Measurements from ENCODE around the gene NTSR1.

The NTSR1 gene

GRCh38 chr20:62759981-62760431 is 51.4 kb downstream of the NTSR1 start:
- FAIRE-seq, result no peak

DNA sequence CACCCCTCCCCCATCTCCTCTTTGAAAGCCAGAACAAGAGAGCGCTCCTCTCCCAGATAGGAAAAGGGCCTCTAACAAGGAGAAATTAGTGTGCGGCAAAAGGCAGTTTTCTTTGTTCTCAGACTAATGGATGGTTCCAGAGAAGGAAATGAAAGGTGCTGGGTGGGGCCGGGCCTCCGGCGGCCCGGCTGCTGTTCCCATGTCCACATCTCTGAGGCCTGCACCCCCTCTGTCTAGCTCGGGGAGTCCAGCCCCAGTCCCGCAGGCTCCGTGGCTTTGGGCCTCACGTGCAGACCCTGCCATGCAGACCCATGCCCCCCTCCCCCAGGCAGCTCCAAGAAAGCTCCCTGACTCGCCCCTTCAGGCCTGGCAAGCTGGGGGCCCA is 51.8 kb downstream of the NTSR1 start:
- FAIRE-seq, result no peak

DNA sequence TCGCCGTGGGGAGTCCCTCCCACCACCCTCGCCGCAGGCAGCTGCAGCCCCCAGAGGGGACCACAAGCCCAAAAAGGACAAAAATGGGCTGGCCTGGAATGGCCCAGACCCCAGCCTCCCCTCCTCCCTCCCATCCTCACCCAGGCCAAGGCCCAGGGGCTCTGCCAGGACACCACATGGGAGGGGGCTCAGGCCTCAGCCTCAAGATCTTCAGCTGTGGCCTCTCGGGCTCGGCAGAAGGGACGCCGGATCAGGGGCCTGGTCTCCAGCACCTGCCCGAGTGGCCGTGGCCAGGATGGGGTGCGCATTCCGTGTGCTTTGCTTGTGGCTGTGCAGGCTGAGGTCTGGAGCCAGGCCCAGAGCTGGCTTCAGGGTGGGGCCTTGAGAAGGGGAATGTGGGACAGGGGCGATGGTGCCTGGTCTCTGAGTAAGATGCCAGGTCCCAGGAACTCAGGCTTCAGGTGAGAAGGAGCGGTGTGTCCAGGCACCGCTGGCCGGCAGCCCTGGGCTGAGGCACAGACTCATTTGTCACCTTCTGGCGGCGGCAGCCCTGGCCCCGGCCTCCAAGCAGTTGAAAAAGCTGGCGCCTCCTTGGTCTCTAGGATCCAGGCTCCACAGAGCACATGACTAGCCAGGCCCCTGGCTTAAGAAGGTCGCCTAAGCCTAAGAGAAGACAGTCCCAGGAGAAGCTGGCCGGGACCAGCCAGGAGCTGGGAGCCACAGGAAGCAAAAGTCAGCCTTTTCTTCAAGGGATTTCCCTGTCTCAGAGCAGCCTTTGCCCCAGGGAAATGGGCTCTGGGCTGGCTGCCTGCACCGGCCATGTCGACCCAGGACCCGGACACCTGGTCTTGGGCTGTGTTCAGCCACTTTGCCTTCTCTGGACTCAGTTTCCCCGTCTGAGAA is 52.5 kb downstream of the NTSR1 start:
- FAIRE-seq, result no peak

DNA sequence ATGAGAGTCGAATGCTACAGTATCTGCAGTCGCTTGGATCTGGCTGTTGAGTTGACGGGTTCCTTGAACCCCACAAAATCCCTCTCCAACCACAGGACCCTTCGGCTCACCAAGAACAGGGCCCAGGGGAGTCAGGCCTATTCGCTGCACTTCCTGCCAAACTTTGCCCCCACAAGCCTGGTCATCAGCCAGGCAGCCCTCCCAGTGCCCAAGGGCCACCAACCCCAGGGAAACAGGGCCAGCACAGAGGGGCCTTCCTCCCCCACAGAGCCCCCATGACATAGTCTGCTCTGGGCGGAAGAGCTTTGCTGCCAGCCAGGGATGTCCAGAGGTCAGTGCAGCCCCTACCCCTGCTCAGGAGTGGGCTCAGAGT is 53.1 kb downstream of the NTSR1 start:
- no peak for FAIRE-seq

- no peak for FAIRE-seq
Observed at GRCh38 chr20:62762376-62762775, 53.7 kb downstream of the NTSR1 start.

DNA sequence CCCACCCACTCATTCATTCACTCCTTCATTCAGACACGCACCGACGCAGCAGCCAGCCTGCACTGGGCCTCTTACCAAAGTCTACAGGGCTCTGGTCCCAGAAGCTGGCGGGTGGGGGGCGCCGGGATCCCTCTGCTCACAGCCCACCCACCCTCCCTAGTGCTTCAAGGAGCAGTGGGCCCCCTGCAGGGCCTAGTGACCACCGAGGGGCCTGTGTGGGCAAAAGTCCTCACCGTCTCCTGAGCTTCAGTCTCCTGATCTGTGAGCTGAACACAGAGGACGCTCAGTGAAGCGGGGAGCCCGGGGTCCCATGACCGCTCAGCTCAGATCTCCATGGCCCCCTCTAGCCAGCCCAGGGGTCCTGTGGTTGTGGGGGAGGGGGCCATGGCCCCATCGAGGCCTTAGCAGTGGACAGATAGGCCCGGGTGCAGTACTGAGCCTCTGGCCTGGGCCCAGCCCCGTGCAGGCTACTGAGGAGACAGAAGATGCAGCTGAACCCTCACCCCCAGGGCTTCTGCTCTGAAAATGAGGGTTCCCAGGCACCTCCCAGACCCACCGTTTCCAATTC is 54.2 kb downstream of the NTSR1 start:
- FAIRE-seq, result no peak

- FAIRE-seq, result no peak
Observed at GRCh38 chr20:62763404-62763803, 54.8 kb downstream of the NTSR1 start.

GRCh38 chr20:62764156-62764935 is 55.7 kb downstream of the NTSR1 start:
- no peak for FAIRE-seq

DNA sequence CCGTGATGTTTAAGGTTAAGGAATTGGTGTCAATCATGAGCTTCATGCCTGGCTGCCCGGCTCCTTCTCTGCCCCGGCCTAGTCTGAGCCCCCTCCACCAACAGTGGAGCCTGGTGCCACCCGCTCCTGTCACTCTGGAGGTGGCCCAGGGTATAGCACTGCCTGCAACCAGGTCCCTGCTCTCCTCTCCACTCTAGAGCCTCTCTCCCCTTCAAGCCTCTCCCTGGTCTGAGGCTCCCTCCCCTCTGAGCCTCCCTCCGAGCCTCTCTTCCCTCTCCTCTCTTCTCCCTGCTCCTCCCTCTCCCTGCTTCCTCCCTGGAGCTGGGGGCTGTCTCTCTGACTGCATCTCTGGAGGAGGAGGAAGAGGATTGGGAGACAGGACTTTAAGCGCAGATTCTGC is 56.4 kb downstream of the NTSR1 start:
- FAIRE-seq, result no peak

DNA sequence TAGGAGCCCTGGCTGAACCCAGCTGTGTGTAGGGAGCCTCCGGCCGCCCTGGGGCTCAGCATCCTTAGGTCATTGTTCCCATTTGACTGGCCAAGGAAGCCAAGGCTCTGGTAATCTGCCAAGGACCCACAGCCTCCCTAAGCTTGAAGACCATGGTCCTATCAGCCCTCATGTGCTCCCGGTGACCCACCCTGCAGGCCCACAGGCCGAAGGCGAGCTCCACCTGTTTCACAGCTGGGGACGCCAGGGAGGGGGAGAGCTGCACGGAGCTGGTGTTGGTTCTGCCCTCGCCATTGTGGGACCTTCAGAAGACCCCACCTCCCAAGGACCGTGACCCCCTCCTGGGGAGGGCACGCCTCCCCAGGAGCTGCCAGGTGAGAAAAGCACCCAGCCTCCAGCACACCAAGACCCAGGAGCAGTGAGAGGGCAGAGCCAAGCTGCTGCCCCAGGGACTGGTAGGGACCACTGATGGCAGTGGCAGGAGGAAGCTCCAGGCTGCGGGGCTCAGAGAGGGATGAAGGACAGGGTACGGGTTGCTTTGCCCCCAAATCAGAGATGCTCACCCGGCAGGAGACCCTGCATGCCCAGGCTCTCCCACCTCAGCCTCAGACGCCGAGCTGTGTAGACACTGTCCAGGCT is 56.9 kb downstream of the NTSR1 start:
- FAIRE-seq, result no peak

DNA sequence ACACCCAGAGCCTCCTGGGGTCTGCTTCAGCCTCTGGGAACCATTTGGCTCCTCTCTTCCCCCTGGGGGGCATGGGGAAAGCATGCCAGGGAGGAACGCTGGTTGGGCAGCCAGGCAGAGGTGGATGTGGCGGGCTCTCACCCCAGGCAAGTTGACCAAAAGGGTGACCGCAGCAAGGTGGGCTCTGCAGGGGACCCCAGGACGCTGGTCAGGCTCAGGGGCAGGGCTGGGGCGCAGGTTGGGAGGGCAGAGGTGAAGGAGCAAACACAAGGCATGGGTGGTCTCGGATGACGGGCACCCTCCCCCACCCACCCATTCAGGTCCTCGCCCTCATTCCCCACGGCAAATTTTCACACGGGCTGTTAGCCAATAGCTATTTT is 57.4 kb downstream of the NTSR1 start:
- no peak for FAIRE-seq

DNA sequence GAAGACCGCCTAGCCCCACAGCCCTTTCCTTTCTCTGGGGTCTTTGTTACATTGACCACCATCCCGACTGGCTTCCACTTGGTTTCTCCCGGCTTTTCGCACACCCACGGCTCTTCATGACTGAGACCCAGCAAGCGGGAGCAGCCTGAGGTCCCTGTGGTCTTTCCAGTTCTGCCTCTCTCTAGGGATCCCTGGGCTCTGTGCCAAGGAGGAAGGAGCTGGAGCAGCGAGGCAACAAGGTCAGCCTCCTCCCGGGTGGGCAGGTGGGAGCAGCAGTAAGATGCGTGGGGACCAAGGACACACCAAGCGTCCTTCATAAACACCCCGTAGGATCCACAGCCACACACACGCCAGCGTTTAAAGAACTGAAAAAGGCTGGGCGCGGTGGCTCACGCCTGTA is 58.1 kb downstream of the NTSR1 start:
- no peak for FAIRE-seq

- no peak for FAIRE-seq
Observed at GRCh38 chr20:62768234-62768546, 59.6 kb downstream of the NTSR1 start.

- no peak for FAIRE-seq
Observed at GRCh38 chr20:62768551-62769287, 60.1 kb downstream of the NTSR1 start.

DNA sequence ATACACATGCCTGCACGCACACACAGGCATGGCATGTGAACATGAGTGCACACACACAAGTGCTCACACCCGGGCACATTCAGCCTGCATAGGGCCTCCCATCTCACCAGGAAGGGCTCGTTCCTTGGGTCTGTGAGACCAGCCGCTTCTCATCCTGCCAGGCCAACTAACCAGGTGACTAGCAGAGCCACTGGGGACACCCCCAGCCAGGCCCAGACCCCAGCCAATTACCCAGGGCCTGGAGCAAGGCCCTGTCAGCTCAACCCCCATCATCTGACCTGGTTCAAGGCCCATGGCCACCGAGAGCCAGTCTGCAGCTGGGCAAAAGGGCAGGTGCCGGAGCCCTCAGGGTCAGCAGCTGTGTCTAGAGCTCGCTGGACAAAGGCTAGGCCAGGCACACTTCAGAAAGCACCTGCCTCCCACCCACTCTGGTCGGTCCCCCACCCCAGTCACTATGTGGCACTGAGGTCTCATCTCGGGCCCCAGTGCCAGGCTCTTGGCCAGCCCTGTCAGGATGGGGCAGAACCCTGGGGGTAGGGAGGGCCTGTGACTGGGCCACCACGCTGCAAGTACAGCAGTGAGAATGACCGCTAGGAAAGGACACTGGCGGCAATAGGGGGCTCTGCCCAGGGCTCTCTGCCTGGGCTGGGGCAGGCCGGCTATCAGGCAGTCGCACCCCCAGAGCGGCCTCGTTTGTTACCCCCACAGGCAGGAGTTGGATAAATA is 60.9 kb downstream of the NTSR1 start:
- no peak for FAIRE-seq

DNA sequence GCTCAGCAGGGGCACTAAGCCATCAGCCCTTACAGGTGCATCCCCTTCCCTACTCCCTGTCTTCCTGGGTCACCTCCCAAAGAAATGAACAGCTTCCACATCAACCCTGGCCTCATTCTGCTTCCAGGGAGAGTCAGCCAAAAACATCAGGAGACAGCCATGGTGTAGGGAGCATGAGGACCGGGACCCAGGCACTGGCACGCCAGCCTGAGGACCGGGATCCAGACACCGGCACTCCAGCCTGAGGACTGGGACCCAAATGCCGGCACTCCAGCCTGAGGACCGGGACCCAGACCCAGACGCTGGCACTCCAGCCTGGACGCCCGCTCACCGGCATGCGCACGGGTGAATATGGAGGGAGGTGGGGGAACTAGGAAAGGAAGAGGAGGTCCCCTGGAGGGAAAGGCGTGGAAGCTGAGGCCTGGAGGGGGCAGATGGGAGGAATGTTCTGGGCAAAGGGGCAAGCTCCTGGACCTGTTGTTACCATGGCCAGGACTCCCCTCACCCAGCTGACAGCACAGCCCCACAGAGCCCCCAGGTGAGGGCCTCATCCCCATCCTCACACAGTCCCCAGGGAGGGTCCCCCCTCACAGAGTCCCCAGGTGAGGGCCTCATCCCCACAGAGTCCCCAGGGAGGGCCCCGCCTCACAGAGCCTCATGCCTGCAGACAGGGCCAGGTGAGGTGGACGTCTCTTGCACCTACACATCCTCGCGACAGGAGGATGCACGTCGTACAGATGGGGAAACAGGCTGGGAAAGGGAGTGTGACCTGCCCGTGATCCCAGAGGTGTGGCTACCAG is 61.7 kb downstream of the NTSR1 start:
- FAIRE-seq, result no peak

GRCh38 chr20:62770916-62771315 is 62.3 kb downstream of the NTSR1 start:
- FAIRE-seq, result no peak

- FAIRE-seq, result no peak
Observed at GRCh38 chr20:62771396-62772102, 62.9 kb downstream of the NTSR1 start.

GRCh38 chr20:62772103-62772611 is 63.5 kb downstream of the NTSR1 start:
- no peak for FAIRE-seq

GRCh38 chr20:62772619-62772989 is 64.0 kb downstream of the NTSR1 start:
- FAIRE-seq, result no peak
